Testis (tissue), 3 donors: ENCODE data around the gene PPOX. TPM values are rescaled to one million over a fixed set of nuclear protein-coding genes. Genes with fewer than 3 reads are reported as not detected.
A peak's percentile ranks its signal among the peaks of the same experiment; 100 is the strongest.

Experiments
- DNase-seq: peaks from one replicate; pipeline ENCODE4 v3.0.0-alpha.2; 2019
- H3K27ac ChIP-seq, 2 donors: fragments of 200-600 bp; sonication (generic); one replicate each; pipeline ENCODE4 v1.5.1; 2019
- H3K27me3 ChIP-seq: fragments of 200-600 bp; sonication (generic); one replicate; pipeline ENCODE4 v1.5.1; 2019
- H3K36me3 ChIP-seq: fragments of 200-600 bp; sonication (generic); one replicate; pipeline ENCODE4 v1.5.1; 2017; ENCODE audit warnings: low read depth; ENCODE audit errors: missing control alignments
- H3K4me1 ChIP-seq: fragments of 200-600 bp; sonication (generic); one replicate; pipeline ENCODE4 v1.5.1; 2019
- H3K4me3 ChIP-seq, 2 donors: fragments of 200-600 bp; sonication (generic); one replicate each; pipeline ENCODE4 v1.5.1; 2017 to 2019
- H3K9me3 ChIP-seq: fragments of 200-600 bp; sonication (generic); one replicate; pipeline ENCODE4 v1.5.1; 2017
- POLR2A ChIP-seq: fragments of 450-650 bp; IDR thresholded peaks from one replicate; pipeline ENCODE4 v1.6.1; 2017; ENCODE audit warnings: antibody characterized with exemption, mild to moderate bottlenecking, moderate library complexity
- WGBS, 2 donors: methylation state at CpG; one replicate each; pipeline ENCODE4 v1.1.5; 2018; 5-methylcytosine and 5-hydroxymethylcytosine counted together
- intact Hi-C: fragments of 100-400 bp; cut with DNase I; formaldehyde crosslinking; loops from one replicate; pipeline ENCODE4 v1.15.1; 2023; ENCODE audit warnings: low total_unique reads
- polyA plus RNA-seq: library from polyadenylated mRNA; stranded (reverse); fragments of 350-450 nt; fragmentation: Illumina TruSeq; extraction: RNeasy Lipid Tissue Mini Kit (QIAGEN cat#74804); gene quantifications from one replicate; pipeline ENCODE4 v1.2.3, GENCODE V29; 2014; ENCODE audit warnings: low read depth, low replicate concordance; ENCODE audit not compliant: insufficient read depth
- total RNA-seq, 2 donors: library from RNA; depleted of rRNA; stranded (reverse); fragments of >200 nt; gene quantifications; one replicate each; pipeline ENCODE4 v1.2.3, GENCODE V29; 2016
- TF ChIP-seq, protein P1 (sequence below), 3 experiments: fragments of 450-650 bp in 2 of 3; fragments of 200-600 bp in 1 of 3; sonication (generic) in 1 of 3; IDR thresholded peaks; one replicate each; pipeline ENCODE4 v1.5.1; 2016 to 2019; ENCODE audit warnings: antibody characterized with exemption in 3 of 3, mild to moderate bottlenecking in 2 of 3, moderate library complexity in 1 of 3

The PPOX gene
- total and polyA plus RNA-seq, 3 donors from 2014 or later = 19.5 to 24.8 (median 20.5) TPM

- TF ChIP-seq, protein P1, sequence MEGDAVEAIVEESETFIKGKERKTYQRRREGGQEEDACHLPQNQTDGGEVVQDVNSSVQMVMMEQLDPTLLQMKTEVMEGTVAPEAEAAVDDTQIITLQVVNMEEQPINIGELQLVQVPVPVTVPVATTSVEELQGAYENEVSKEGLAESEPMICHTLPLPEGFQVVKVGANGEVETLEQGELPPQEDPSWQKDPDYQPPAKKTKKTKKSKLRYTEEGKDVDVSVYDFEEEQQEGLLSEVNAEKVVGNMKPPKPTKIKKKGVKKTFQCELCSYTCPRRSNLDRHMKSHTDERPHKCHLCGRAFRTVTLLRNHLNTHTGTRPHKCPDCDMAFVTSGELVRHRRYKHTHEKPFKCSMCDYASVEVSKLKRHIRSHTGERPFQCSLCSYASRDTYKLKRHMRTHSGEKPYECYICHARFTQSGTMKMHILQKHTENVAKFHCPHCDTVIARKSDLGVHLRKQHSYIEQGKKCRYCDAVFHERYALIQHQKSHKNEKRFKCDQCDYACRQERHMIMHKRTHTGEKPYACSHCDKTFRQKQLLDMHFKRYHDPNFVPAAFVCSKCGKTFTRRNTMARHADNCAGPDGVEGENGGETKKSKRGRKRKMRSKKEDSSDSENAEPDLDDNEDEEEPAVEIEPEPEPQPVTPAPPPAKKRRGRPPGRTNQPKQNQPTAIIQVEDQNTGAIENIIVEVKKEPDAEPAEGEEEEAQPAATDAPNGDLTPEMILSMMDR (IDR thresholded peaks at IDR 0.05) = peak in 1 of 3 experiments; percentile 7
- no peak for TF ChIP-seq POLR2A
- Histone ChIP-seq H3K36me3 (no peaks in the 10 kb centered on the region), H3K9me3 (no peaks in the 10 kb centered on the region), H3K4me1 (peaks cover 10% of the 10 kb centered on the region), H3K27ac (no peak overlapping the region), H3K4me3 (no peak overlapping the region), H3K27me3 (no peaks in the 10 kb centered on the region)
- intact Hi-C loops = no loop called here
- no peak for DNase-seq
- 84 to 89% methylated on average over 1 of the region's 1 CpG for WGBS, 2 donors
These were observed 14.4 kb downstream of the PPOX start for GRCh38 chr1:161180639-161181038.

GRCh38 chr1:161182214-161182613, 16.0 kb downstream of the PPOX start:
- intact Hi-C loops = no loop called here
- DNase-seq = no peak
- TF ChIP-seq, protein P1 (IDR thresholded peaks at IDR 0.05) = no peak
- no peak for TF ChIP-seq POLR2A
- Histone ChIP-seq H3K9me3 (no peaks in the 10 kb centered on the region), H3K36me3 (no peaks in the 10 kb centered on the region), H3K27ac (no peak overlapping the region), H3K4me3 (no peak overlapping the region), H3K4me1 (no peaks in the 10 kb centered on the region), H3K27me3 (no peaks in the 10 kb centered on the region)
- 95 to 100% methylated on average over 1 of the region's 1 CpG for WGBS, 2 donors

- WGBS, 2 donors = 28 to 37% methylated on average over 3 of the region's 3 CpGs
- Histone ChIP-seq H3K27ac (peak overlapping the region in 1 of 2 donors; percentile 61), H3K4me3 (no peak overlapping the region), H3K27me3 (no peaks in the 10 kb centered on the region), H3K9me3 (no peaks in the 10 kb centered on the region), H3K36me3 (no peaks in the 10 kb centered on the region), H3K4me1 (no peaks in the 10 kb centered on the region)
- TF ChIP-seq, protein P1 (IDR thresholded peaks at IDR 0.05) = no peak
- TF ChIP-seq POLR2A = no peak
- intact Hi-C loops = no loop called here
- peak; percentile 52 for DNase-seq
These were observed 19.1 kb downstream of the PPOX start for GRCh38 chr1:161185282-161185682.

GRCh38 chr1:161185732-161186311, 19.6 kb downstream of the PPOX start:
- no peaks in the 10 kb centered on the region for H3K9me3 ChIP-seq
- 40 to 60% methylated on average over 2 of the region's 2 CpGs for WGBS, 2 donors
- TF ChIP-seq, protein P1 (IDR thresholded peaks at IDR 0.05) = no peak
- TF ChIP-seq POLR2A = no peak
- no peaks in the 10 kb centered on the region for H3K27me3 ChIP-seq
- H3K27ac ChIP-seq = peak overlapping the region in 1 of 2 donors; percentile 61
- H3K4me1 ChIP-seq = no peaks in the 10 kb centered on the region
- H3K36me3 ChIP-seq = no peaks in the 10 kb centered on the region
- H3K4me3 ChIP-seq = no peak overlapping the region
- DNase-seq = no peak
- intact Hi-C loops = no loop called here

- intact Hi-C loops = no loop called here
- H3K4me1 ChIP-seq = no peaks in the 10 kb centered on the region
These were observed 21.1 kb downstream of the PPOX start for GRCh38 chr1:161187311-161187710.

More at GRCh38 chr1:161187311-161187710, 21.1 kb downstream of the PPOX start:
- Histone ChIP-seq H3K27ac (no peak overlapping the region), H3K4me3 (no peak overlapping the region), H3K36me3 (no peaks in the 10 kb centered on the region), H3K27me3 (no peaks in the 10 kb centered on the region), H3K9me3 (no peaks in the 10 kb centered on the region)
- WGBS, 2 donors = 82 to 83% methylated on average over 3 of the region's 3 CpGs
- TF ChIP-seq POLR2A = no peak
- TF ChIP-seq, protein P1 (IDR thresholded peaks at IDR 0.05) = no peak
- DNase-seq = no peak
